Prostate gland (tissue), 2 donors: ENCODE measurements around the gene PYY. TPM values are rescaled to one million over a fixed set of nuclear protein-coding genes. Genes with fewer than 3 reads are reported as not detected.
"Not testable (repeated sequence)": the region's sequence is repeated elsewhere in the genome, so short reads cannot be mapped to it uniquely, and the experiment has no call there.

Experiments
- DNase-seq: peaks from one replicate; pipeline ENCODE4 v3.0.0-alpha.2; 2019; ENCODE audit warnings: low spot score
- H3K27ac ChIP-seq, 2 donors: fragments of 200-600 bp; sonication (generic); 2 replicates each; pipeline ENCODE4 v1.5.1; 2017 to 2019
- H3K27me3 ChIP-seq: fragments of 200-600 bp; sonication (generic); replicated peaks from 2 replicates; pipeline ENCODE4 v1.5.1; 2019; ENCODE audit not compliant: insufficient read depth
- H3K36me3 ChIP-seq, 2 donors: fragments of 200-600 bp; sonication (generic); 1 replicate in 1 of 2; 2 replicates in 1 of 2; pipeline versions ENCODE4 v1.5.1 to v1.8.1; 2017 to 2019
- H3K4me1 ChIP-seq: fragments of 200-600 bp; sonication (generic); replicated peaks from 2 replicates; pipeline ENCODE4 v1.5.1; 2019
- H3K4me3 ChIP-seq, 2 donors: fragments of 200-600 bp; sonication (generic); 2 replicates each; pipeline ENCODE4 v1.5.1; 2017 to 2019
- H3K9me3 ChIP-seq: fragments of 200-600 bp; sonication (generic); 2 replicates; pipeline ENCODE4 v1.5.1; 2017
- CTCF ChIP-seq, 4 experiments: fragments of 200-600 bp in 2 of 4; fragments of 450-650 bp in 2 of 4; sonication (generic) in 2 of 4; IDR thresholded peaks; 1 replicate in 3 of 4; 2 replicates in 1 of 4; pipeline ENCODE4 v1.5.1; 2016 to 2019; ENCODE audit warnings: antibody characterized with exemption in 4 of 4, mild to moderate bottlenecking in 2 of 4, moderate library complexity in 2 of 4
- POLR2A ChIP-seq: fragments of 450-650 bp; IDR thresholded peaks from one replicate; pipeline ENCODE4 v1.6.1; 2016; ENCODE audit warnings: antibody characterized with exemption, mild to moderate bottlenecking
- POLR2AphosphoS5 ChIP-seq: sonication (generic); formaldehyde crosslinking; IDR thresholded peaks from one replicate; pipeline ENCODE4 v1.6.1; 2017; ENCODE audit warnings: antibody characterized with exemption
- WGBS: methylation state at CpG from one replicate; pipeline ENCODE4 v1.1.5; 2018; 5-methylcytosine and 5-hydroxymethylcytosine counted together
- intact Hi-C: fragments of 100-400 bp; cut with DNase I; formaldehyde crosslinking; loops from one replicate; pipeline ENCODE4 v1.14.2; 2022
- total RNA-seq, 2 donors: library from RNA; depleted of rRNA; stranded (reverse); fragments of >200 nt; gene quantifications; one replicate each; pipeline ENCODE4 v1.1.0, GENCODE V29; 2016

Gene PYY
- total RNA-seq, 2 donors from 2014 or later, result not detected

DNA sequence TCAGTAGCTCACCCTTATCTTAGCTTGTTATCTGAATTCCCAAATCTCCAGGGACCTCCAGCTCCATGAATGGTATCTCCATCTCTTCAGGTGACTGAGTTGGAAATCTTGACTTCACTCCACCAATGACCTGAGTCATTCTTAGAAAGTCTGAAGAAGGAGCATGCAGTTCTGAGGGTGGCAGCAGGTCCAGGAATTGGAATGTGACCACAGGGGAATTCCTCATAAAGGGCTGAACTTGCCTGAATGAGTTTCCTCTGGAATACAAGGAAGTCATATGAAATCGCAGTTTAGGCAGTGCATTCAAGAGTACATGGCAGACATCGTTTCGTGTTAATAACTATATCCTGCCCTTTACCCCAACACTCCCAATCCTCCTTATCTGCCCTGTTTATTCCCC, 12.5 kb upstream of the PYY start:
- no peaks in the 10 kb centered on the region for H3K36me3 ChIP-seq
- WGBS, result 86% methylated on average over 3 of the region's 3 CpGs
- intact Hi-C loops, result no loop called here
- H3K4me3 ChIP-seq, result no peak overlapping the region
- H3K9me3 ChIP-seq, result no peaks in the 10 kb centered on the region
- no peak for DNase-seq
- H3K4me1 ChIP-seq, result no peaks in the 10 kb centered on the region
- no peak overlapping the region for H3K27ac ChIP-seq
- no peak for TF ChIP-seq POLR2A
- H3K27me3 ChIP-seq, result no peaks in the 10 kb centered on the region

DNA sequence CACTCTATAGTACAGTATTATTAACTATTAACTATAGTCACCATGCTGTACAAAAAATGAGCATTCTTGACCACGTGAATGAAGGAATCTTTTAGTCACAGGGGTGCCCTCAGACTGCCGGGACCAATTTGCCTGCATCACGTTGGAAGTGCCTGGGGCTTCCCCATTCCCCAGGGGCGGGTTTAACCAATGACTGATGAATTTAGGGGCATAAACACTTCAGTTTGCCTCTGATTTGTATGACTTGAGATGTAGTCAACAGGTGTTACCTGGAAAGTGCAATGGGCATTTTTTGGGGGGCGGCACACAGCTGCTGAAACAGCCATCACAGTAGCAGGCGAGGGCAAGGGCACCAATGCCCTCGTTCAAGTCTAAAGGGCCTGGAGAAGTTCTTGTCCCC, 8.7 kb upstream of the PYY start:
- TF ChIP-seq POLR2AphosphoS5, result no peak
- TF ChIP-seq POLR2A, result no peak
- DNase-seq, result no peak
- Histone ChIP-seq H3K4me1 (no peaks in the 10 kb centered on the region), H3K27ac (no peak overlapping the region), H3K9me3 (no peaks in the 10 kb centered on the region), H3K4me3 (no peak overlapping the region), H3K36me3 (no peaks in the 10 kb centered on the region), H3K27me3 (no peaks in the 10 kb centered on the region)
- intact Hi-C loops, result no loop called here
- WGBS, result 68% methylated on average over 7 of the region's 7 CpGs

- Histone ChIP-seq H3K9me3 (no peaks in the 10 kb centered on the region), H3K36me3 (no peaks in the 10 kb centered on the region), H3K4me3 (no peak overlapping the region), H3K27ac (no peak overlapping the region), H3K4me1 (no peaks in the 10 kb centered on the region), H3K27me3 (no peaks in the 10 kb centered on the region)
- WGBS, result 88% methylated on average over 2 of the region's 2 CpGs
- TF ChIP-seq CTCF (IDR thresholded peaks at IDR 0.05) (no peak), POLR2AphosphoS5 (no peak)
- DNase-seq, result no peak
- intact Hi-C loops, result no loop called here
Observed at GRCh38 chr17:43961954-43962353, 8.2 kb upstream of the PYY start.

DNA sequence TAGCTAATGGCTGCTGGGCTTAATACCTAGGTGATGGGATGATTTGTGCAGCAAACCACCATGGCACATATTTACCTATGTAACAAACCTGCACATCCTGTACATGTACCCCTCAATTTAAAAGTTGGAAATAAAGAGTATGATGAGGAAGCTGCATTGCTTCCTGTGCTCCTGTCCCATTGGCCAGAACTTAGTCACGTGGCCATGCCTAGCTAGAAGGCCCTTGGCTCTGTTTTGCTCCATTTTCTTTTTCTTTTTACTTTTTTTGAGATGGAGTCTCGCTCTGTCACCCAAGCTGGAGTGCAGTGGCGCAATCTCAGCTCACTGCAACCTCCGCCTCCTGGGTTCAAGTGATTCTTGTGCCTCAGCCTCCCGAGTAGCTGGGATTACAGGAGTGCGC, 7.6 kb upstream of the PYY start:
- WGBS, result 94% methylated on average over 6 of the region's 6 CpGs
- intact Hi-C loops, H3K4me1 ChIP-seq, H3K9me3 ChIP-seq, H3K27me3 ChIP-seq, H3K36me3 ChIP-seq, DNase-seq, H3K4me3 ChIP-seq, H3K27ac ChIP-seq: not testable (repeated sequence)

DNA sequence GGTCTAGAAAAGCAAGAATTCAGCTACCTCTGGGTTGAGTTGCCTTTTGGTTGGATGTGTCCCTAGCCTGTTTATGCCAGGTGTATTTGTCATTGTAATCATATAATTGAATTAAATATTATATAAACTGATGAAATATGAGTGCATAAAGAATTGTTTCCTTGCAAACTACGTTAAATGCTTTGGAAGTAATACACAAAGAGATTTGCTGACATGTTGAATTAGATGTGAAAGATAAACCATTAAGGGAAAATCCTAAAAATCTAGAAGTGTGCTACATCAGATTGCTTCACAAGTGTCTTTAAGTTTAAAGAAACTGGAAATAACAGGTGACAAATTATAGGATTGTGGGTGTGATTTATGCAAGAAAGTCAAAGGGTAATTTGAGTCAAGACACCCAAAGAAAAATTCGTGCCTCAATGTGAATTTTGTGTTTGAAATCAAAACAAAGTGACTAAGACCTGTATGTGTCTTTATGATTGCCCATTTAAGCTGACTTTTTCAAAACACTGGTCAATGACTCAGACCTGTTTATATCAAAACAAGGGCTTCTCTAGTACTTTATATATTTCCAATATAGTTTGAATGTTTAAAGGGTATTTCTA, 5.1 kb upstream of the PYY start:
- no peak for TF ChIP-seq CTCF (IDR thresholded peaks at IDR 0.05)
- no peak for TF ChIP-seq POLR2A
- no peak for TF ChIP-seq POLR2AphosphoS5
- Histone ChIP-seq H3K4me3 (no peak overlapping the region), H3K27ac (no peak overlapping the region), H3K36me3 (no peaks in the 10 kb centered on the region), H3K9me3 (no peaks in the 10 kb centered on the region), H3K4me1 (no peaks in the 10 kb centered on the region), H3K27me3 (no peaks in the 10 kb centered on the region)
- no peak for DNase-seq
- intact Hi-C loops, result no loop called here
- 67% methylated on average over 2 of the region's 2 CpGs for WGBS

- Histone ChIP-seq H3K9me3 (no peaks in the 10 kb centered on the region), H3K36me3 (no peaks in the 10 kb centered on the region), H3K4me1 (no peaks in the 10 kb centered on the region), H3K27me3 (peaks cover 8% of the 10 kb centered on the region), H3K27ac (no peak overlapping the region), H3K4me3 (no peak overlapping the region)
- no peak for TF ChIP-seq POLR2AphosphoS5
- TF ChIP-seq POLR2A, result no peak
- no peak for TF ChIP-seq CTCF (IDR thresholded peaks at IDR 0.05)
- intact Hi-C loops, result no loop called here
- DNase-seq, result no peak
- WGBS, result 80% methylated on average over 8 of the region's 8 CpGs
Observed at GRCh38 chr17:43956222-43956621, 2.5 kb upstream of the PYY start.
